C4-2B (cell line): ENCODE results near the gene BNIPL.

Experiments used
- ZFX ChIP-seq: fragments of 450-650 bp; IDR thresholded peaks from 2 replicates; pipeline ENCODE4 v1.6.1; 2017
- TF ChIP-seq, protein P1 (sequence below): fragments of 450-650 bp; conservative IDR thresholded peaks from 2 replicates; pipeline ENCODE4 v1.5.1; 2017; ENCODE audit warnings: mild to moderate bottlenecking

- TF ChIP-seq, protein P1, sequence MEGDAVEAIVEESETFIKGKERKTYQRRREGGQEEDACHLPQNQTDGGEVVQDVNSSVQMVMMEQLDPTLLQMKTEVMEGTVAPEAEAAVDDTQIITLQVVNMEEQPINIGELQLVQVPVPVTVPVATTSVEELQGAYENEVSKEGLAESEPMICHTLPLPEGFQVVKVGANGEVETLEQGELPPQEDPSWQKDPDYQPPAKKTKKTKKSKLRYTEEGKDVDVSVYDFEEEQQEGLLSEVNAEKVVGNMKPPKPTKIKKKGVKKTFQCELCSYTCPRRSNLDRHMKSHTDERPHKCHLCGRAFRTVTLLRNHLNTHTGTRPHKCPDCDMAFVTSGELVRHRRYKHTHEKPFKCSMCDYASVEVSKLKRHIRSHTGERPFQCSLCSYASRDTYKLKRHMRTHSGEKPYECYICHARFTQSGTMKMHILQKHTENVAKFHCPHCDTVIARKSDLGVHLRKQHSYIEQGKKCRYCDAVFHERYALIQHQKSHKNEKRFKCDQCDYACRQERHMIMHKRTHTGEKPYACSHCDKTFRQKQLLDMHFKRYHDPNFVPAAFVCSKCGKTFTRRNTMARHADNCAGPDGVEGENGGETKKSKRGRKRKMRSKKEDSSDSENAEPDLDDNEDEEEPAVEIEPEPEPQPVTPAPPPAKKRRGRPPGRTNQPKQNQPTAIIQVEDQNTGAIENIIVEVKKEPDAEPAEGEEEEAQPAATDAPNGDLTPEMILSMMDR, result peak; percentile 89
- no peak for TF ChIP-seq ZFX
Measured at GRCh38 chr1:150995896-150996295, 40.5 kb upstream of the BNIPL start.
